SK-N-SH (cell line): ENCODE data around the gene S1PR1. TPM values are rescaled to one million over a fixed set of nuclear protein-coding genes. Genes with fewer than 3 reads are reported as not detected.

Source experiments
- CTCF ChIA-PET: fragments of 300-600, 350-600 bp; formaldehyde crosslinking; extraction: SDS; loops from one replicate; lab custom pipeline; 2021; lab: Yijun Ruan, JAX
- POLR2A ChIA-PET: fragments of 350-600 bp; sonication (Branson Sonifier 250); formaldehyde crosslinking; extraction: SDS; loops from one replicate; lab custom pipeline; 2020; ENCODE audit warnings: antibody characterized with exemption, inconsistent platforms; lab: Yijun Ruan, JAX
- DNase-seq: peaks from one replicate; pipeline ENCODE4 v3.0.0; 2012
- H2AFZ ChIP-seq: fragments of 200-600 bp; sonication (generic); 2 replicates; pipeline ENCODE4 v1.8.1; 2016; ENCODE audit warnings: antibody characterized with exemption, mild to moderate bottlenecking, low read depth
- H3F3A ChIP-seq: fragments of 200-600 bp; sonication (generic); replicated peaks from 2 replicates; pipeline ENCODE3; 2016; ENCODE audit warnings: antibody characterized with exemption, mild to moderate bottlenecking; ENCODE audit not compliant: insufficient read depth
- H3K27ac ChIP-seq, 2 experiments: fragments of 200-500 bp in 1 of 2; fragments of 200-600 bp in 1 of 2; sonication (Bioruptor generic) in 1 of 2; sonication (generic), shearing (Covaris generic) in 1 of 2; 2 replicates each; pipeline versions ENCODE4 v1.5.1 to v1.6.1; 2014 to 2016; ENCODE audit warnings: low read depth in 2 of 2, inconsistent platforms in 1 of 2, low read length in 1 of 2, mild to moderate bottlenecking in 1 of 2, mixed read lengths in 1 of 2
- H3K27me3 ChIP-seq: fragments of 200-600 bp; sonication (generic), shearing (Covaris generic); 2 replicates; pipeline ENCODE4 v1.6.1; 2016; ENCODE audit warnings: mixed run types; ENCODE audit not compliant: insufficient read depth
- H3K36me3 ChIP-seq, 2 experiments: fragments of 200-500 bp in 1 of 2; fragments of 200-600 bp in 1 of 2; sonication (Bioruptor generic) in 1 of 2; sonication (generic) in 1 of 2; replicated peaks in 1 of 2; 2 replicates each; pipeline versions ENCODE3 to v1.5.1; 2014 to 2016; ENCODE audit warnings: low read length in 1 of 2, mild to moderate bottlenecking in 1 of 2; ENCODE audit not compliant: insufficient read depth in 2 of 2, control insufficient read depth in 1 of 2
- H3K4me1 ChIP-seq, 2 experiments: fragments of 200-500 bp in 1 of 2; fragments of 200-600 bp in 1 of 2; sonication (Bioruptor generic) in 1 of 2; sonication (generic), shearing (Covaris generic) in 1 of 2; 2 replicates each; pipeline versions ENCODE4 v1.5.1 to v1.6.1; 2014 to 2016; ENCODE audit warnings: low read depth in 1 of 2, low read length in 1 of 2, mixed run types in 1 of 2; ENCODE audit not compliant: insufficient read depth in 2 of 2, control insufficient read depth in 1 of 2
- H3K4me2 ChIP-seq: fragments of 200-600 bp; sonication (generic), shearing (Covaris generic); 2 replicates; pipeline ENCODE4 v1.6.1; 2017; ENCODE audit warnings: mixed run types
- H3K4me3 ChIP-seq, 2 experiments: fragments of 200-500 bp in 1 of 2; fragments of 200-600 bp in 1 of 2; sonication (Bioruptor generic) in 1 of 2; sonication (generic), shearing (Covaris generic) in 1 of 2; 2 replicates each; pipeline versions ENCODE4 v1.5.1 to v1.8.1; 2014 to 2016; ENCODE audit warnings: low read depth in 2 of 2, inconsistent platforms in 1 of 2, low read length in 1 of 2, mild to moderate bottlenecking in 1 of 2, mixed read lengths in 1 of 2, moderate library complexity in 1 of 2
- H3K79me2 ChIP-seq: fragments of 200-600 bp; sonication (generic); 2 replicates; pipeline ENCODE4 v1.8.1; 2017; ENCODE audit warnings: mild to moderate bottlenecking; ENCODE audit not compliant: insufficient read depth
- H3K9ac ChIP-seq: fragments of 200-600 bp; sonication (generic); 2 replicates; pipeline ENCODE4 v1.6.1; 2017; ENCODE audit warnings: mixed run types
- H3K9me2 ChIP-seq: fragments of 200-600 bp; sonication (generic); 2 replicates; pipeline ENCODE4 v1.6.1; 2017; ENCODE audit warnings: mixed run types
- H3K9me3 ChIP-seq: fragments of 200-600 bp; sonication (generic); 2 replicates; pipeline ENCODE4 v1.6.1; 2017; ENCODE audit warnings: mixed run types, mild to moderate bottlenecking, moderate library complexity
- H4K20me1 ChIP-seq: fragments of 200-600 bp; sonication (generic); 2 replicates; pipeline ENCODE4 v1.6.1; 2017; ENCODE audit warnings: mild to moderate bottlenecking, mixed run types; ENCODE audit not compliant: insufficient read depth
- CHD2 ChIP-seq: fragments of 150-350 bp; IDR thresholded peaks from 2 replicates; pipeline ENCODE4 v1.6.1; 2018; ENCODE audit warnings: low read length; ENCODE audit not compliant: partially characterized antibody
- EP300 ChIP-seq, 2 experiments: IDR thresholded peaks; 2 replicates each; pipeline versions ENCODE4 v1.4.0 to v1.6.1; 2012; ENCODE audit warnings: borderline replicate concordance in 1 of 2, low read depth in 1 of 2, low read length in 1 of 2
- GATA2 ChIP-seq: sonication (generic); formaldehyde crosslinking; IDR thresholded peaks from 2 replicates; pipeline ENCODE4 v1.5.0; 2020; ENCODE audit warnings: mild to moderate bottlenecking, missing genetic modification reagents
- MAX ChIP-seq: IDR thresholded peaks from 2 replicates; pipeline ENCODE4 v1.4.0; 2012; ENCODE audit warnings: low read depth
- POLR2AphosphoS5 ChIP-seq: IDR thresholded peaks from 2 replicates; pipeline ENCODE4 v1.6.1; 2012; ENCODE audit warnings: low read depth, low read length
- RAD21 ChIP-seq: IDR thresholded peaks from 2 replicates; pipeline ENCODE4 v1.6.1; 2012; ENCODE audit warnings: mild to moderate bottlenecking, low read length
- REST ChIP-seq: IDR thresholded peaks from 2 replicates; pipeline ENCODE4 v1.6.1; 2012; ENCODE audit warnings: mild to moderate bottlenecking, low read depth, low read length, moderate library complexity
- SIN3A ChIP-seq: IDR thresholded peaks from 2 replicates; pipeline ENCODE4 v1.6.1; 2012; ENCODE audit warnings: low read depth, mild to moderate bottlenecking, low read length, moderate library complexity, borderline replicate concordance
- SMC3 ChIP-seq: IDR thresholded peaks from 2 replicates; pipeline ENCODE4 v1.6.1; 2012; ENCODE audit warnings: low read depth, low read length, improper control_type of control experiment
- USF1 ChIP-seq: IDR thresholded peaks from 2 replicates; pipeline ENCODE4 v1.4.0; 2012; ENCODE audit warnings: low read depth, borderline replicate concordance
- WGBS: methylation state at CpG from one replicate; pipeline ENCODE4 v1.1.6; 2017; ENCODE audit warnings: low lambda C conversion rate; 5-methylcytosine and 5-hydroxymethylcytosine counted together
- polyA plus RNA-seq, 3 experiments: library from polyadenylated mRNA; depleted of rRNA; stranded (reverse); fragments of >200 nt; gene quantifications; 2 replicates each; pipeline ENCODE4 v1.2.3, GENCODE V29; 2012

S1PR1 gene
- polyA plus RNA-seq, 1 of the 3 experiments (the other 2 are of a cell fraction), result 5.9 TPM

- no peak for TF ChIP-seq REST
- TF ChIP-seq USF1, result no peak
- no peak for TF ChIP-seq CHD2
- no peak for TF ChIP-seq SMC3
- TF ChIP-seq, all 33 proteins: peak for 0
Observed at GRCh38 chr1:101235216-101235695, 1.6 kb upstream of the S1PR1 start (continued).

- H3F3A ChIP-seq, result no peaks in the 10 kb centered on the region
- H3K27ac ChIP-seq, result peak overlapping the region in 1 of 2 experiments; percentile 10; a peak in 2 of 4 replicates
- no peaks in the 10 kb centered on the region for H3K9me2 ChIP-seq
- H3K4me1 ChIP-seq, result peaks cover 0 to 8% of the 10 kb centered on the region in 2 experiments; a peak in 2 of 4 replicates
- H3K9ac ChIP-seq, result peak overlapping the region; percentile 61
- H3K9me3 ChIP-seq, result no peaks in the 10 kb centered on the region
- ChIA-PET CTCF (interaction anchor here (0.8 kb wide), 1 partner anchor 259 kb away, joined by 3 read pairs; no protein-coding TSS in a partner anchor), POLR2A (no interaction called here)
- DNase-seq, result peak; percentile 63
- H4K20me1 ChIP-seq, result no peaks in the 10 kb centered on the region
- no peaks in the 10 kb centered on the region for H3K79me2 ChIP-seq
- H3K4me2 ChIP-seq, result peak overlapping the region; percentile 90
- H3K27me3 ChIP-seq, result no peaks in the 10 kb centered on the region
- WGBS, result 16% methylated on average over 15 of the region's 43 CpGs
- peak overlapping the region; percentile 71 to 75 for H3K4me3 ChIP-seq
- H3K36me3 ChIP-seq, result no peaks in the 10 kb centered on the region
- peak overlapping the region; percentile 95 for H2AFZ ChIP-seq
- 0 out of 2 replicates have a peak, but pooled peaks have one; percentile 1 for TF ChIP-seq SIN3A
- TF ChIP-seq GATA2, result no peak
- TF ChIP-seq MAX, result peak; percentile 57; the same call in 1 of the 2 replicates
- no peak for TF ChIP-seq POLR2AphosphoS5
- TF ChIP-seq RAD21, result no peak
- no peak for TF ChIP-seq EP300 (IDR thresholded peaks at IDR 0.05; ENCODE audit: borderline replicate concordance in 1 of 2, low read depth in 1 of 2, low read length in 1 of 2)
Observed at GRCh38 chr1:101235696-101236515, 913 bp upstream of the S1PR1 start.
